Activated CD8-positive, alpha-beta memory T cell treated with anti-CD3 and anti-CD28 coated beads for 36 hours (primary cell): ENCODE results near the gene HSPH1. TPM values are rescaled to one million over a fixed set of nuclear protein-coding genes. Genes with fewer than 3 reads are reported as not detected.

Experiments
- CTCF ChIA-PET: fragments of 350-600 bp; sonication (Branson Sonifier 250); formaldehyde crosslinking; loops from one replicate; lab custom pipeline; 2021; ENCODE audit warnings: antibody characterized with exemption; lab: Charles Lee
- POLR2A ChIA-PET: fragments of 350-600 bp; sonication (Branson Sonifier 250); formaldehyde crosslinking; loops from one replicate; lab custom pipeline; 2021; ENCODE audit warnings: antibody characterized with exemption; lab: Charles Lee
- total RNA-seq, 2 experiments: library from RNA; stranded (reverse); gene quantifications; one replicate each; pipeline ENCODE4 v1.2.3, GENCODE V29; 2021

Gene HSPH1
- total RNA-seq, 2 experiments from 2014 or later, result 315 to 316 TPM

DNA sequence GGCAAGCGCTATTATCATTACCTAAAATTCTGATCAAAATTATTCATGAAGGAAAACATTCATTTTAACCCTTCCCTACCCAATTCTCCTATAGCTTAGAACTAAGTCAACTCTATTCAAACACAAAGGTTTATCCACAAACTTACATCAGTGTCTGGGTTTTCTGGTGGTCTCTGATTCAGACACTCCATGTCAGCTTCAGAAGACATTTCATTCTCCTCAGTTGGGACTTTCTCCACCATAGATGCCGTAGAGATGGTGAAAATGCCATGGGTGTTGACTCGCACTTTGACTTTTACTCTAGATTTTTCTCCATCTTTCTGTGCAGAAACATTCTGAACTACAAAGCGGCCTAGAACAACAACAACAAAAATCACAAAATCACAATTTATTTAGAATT is 16.3 kb downstream of the HSPH1 start:
- CTCF ChIA-PET, result no interaction called here
- POLR2A ChIA-PET, result no interaction called here

DNA sequence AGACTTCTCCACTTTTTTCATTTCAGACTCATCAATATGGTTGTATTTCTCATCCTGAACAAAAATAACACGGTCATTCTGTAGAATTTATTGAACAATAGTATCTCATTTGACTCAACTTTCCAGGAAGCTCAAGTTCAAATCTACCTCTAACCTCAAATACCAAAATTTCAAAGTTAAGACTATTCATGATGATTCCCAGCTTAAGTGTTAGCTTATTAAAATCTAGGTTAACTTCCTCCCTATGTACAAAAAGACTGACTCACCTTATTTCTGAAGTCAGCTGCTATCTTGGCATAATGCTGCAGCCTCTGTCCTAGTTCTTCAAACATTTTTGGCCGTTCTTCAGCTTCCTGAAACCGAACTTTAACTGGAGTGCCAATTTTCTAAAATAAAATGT is 23.2 kb downstream of the HSPH1 start:
- CTCF ChIA-PET, result interaction anchor here (1.8 kb wide), 1 partner anchor 94 kb away, joined by 4 read pairs; no protein-coding TSS in a partner anchor
- POLR2A ChIA-PET, result no interaction called here

DNA sequence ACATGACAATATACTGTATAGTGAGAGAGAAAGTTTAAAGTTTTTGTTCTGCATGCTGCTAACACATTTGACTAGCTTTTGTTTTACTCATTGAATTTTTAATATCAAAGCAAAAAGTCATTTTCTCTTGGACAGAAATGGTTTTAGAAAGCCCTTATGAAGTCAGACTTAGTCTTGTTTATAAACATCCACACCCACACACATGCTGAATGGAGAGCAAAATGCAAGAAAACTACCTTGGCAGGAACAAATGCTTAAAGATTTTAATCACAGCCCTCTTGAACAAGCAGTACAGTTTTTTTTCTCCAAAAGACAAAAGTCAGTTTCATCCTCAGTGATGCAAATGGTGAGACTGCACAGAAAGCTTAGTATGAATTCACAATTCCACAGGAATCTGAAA is 25.0 kb downstream of the HSPH1 start:
- CTCF ChIA-PET, result no interaction called here

DNA sequence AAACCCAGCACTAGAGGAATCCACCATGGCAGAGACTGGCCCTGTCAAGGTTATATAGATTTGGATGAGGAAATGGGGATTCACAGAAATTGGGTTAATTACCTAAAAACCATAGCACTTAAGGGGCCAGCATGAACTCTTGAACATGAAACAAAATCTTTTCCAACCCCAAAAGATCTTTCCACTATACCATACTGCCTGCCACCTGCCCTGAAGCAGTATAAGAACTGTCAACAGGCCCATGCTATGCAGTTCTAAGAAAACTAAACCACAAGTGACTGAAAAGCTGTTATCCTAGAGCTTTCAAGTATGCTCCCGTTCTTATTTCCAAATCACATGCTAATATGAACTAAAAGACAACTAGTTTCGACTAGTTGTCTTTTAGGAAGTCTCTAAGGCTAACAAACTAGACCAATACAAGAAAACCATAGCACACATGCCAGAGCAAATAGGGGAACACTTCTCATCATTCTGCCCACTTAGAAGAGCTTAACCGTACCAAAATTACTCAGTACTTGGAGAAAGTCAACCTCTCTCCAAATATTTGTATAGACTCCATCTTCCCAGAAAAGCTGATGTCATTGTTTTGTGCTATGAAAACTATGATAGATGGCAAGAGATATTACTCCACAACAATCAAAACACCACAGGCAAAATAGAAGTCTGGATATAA is 27.5 kb downstream of the HSPH1 start:
- POLR2A ChIA-PET, result no interaction called here
- CTCF ChIA-PET, result no interaction called here

More for the DNA sequence above, 25.0 kb downstream of the HSPH1 start:
- POLR2A ChIA-PET, result no interaction called here

DNA sequence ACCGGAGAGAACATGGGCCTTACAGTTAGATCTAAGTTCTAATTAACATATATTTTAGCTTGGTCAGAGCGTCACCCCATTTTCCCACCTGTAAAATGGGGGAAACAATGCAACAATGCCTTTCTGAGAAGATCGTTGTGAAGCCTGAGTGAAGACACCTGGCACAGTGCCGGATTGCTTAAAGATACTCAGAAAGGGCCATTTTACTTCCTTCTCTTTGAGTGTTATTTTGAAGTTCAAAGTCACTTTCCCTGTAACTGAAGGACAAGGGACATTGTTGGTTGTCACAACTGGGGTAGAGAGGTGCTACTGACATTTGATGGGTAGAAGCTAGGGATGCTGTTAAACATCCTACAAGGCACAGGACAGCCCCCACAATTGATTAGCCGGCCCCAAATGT is 28.1 kb downstream of the HSPH1 start:
- ChIA-PET POLR2A (no interaction called here), CTCF (no interaction called here)

- CTCF ChIA-PET, result no interaction called here
- POLR2A ChIA-PET, result no interaction called here
Observed at GRCh38 chr13:31131470-31131961, 30.2 kb downstream of the HSPH1 start.

DNA sequence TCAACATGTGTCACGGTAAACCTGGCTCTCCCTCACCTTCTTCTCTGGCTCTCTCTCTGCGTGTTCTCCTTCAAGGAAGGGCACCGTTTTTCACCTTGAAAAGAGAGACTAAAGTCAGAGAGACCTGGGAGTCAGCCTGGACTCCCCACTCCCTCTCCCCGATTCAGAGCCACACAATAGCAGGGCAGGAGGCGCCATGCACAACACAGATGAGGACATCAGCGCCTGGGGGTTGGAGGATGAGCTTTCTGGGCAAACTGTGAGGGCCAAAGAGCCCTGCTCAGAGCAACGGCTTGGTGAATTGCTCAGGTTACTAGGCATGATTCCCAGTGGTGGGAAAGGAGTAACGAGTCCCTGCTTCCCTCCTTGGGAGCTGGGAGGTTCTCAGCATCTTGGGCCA is 32.3 kb downstream of the HSPH1 start:
- POLR2A ChIA-PET, result no interaction called here
- CTCF ChIA-PET, result no interaction called here

GRCh38 chr13:31124204-31124603 is 37.5 kb downstream of the HSPH1 start:
- POLR2A ChIA-PET, result no interaction called here
- CTCF ChIA-PET, result no interaction called here

GRCh38 chr13:31122544-31123260 is 39.0 kb downstream of the HSPH1 start:
- CTCF ChIA-PET, result no interaction called here
- POLR2A ChIA-PET, result no interaction called here

GRCh38 chr13:31122143-31122542 is 39.6 kb downstream of the HSPH1 start:
- CTCF ChIA-PET, result no interaction called here

DNA sequence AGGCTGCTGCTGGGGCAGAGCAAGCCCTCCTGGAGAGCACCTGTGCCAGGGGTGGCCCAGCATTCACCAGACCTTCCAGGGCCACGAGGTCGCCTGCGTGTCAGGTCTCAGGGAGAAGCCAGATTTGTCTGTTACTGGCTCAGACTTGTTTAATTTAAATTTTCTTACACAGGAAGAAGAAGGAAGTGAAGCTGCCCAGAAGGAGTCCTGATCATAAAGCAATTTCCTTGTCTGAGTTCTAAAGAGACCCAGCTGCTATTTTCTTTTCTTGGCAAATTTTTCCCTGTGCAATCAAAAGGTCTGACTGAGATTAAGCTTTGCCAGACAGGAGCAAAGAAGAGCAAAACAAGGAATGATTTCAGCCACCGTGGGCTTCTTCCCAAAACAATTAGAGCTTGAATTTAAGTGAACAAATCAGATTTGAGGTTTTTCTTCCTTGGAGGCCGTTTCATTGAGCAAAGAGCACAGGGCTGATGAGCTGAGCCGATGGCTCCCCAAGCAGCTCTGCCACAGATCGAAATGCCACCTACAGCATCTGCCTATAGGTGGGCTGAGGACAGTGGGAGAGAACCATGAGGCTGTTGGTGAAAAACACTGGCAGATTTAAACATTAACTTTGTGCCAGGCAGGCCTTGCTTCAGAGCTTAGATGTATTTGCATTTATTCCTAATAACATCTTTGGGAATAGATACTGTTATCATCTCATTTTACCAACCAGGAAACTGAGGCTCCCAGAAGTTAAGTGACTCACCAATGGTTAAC is 40.1 kb downstream of the HSPH1 start:
- ChIA-PET POLR2A (no interaction called here), CTCF (no interaction called here)

More at GRCh38 chr13:31122143-31122542, 39.6 kb downstream of the HSPH1 start:
- POLR2A ChIA-PET, result no interaction called here

DNA sequence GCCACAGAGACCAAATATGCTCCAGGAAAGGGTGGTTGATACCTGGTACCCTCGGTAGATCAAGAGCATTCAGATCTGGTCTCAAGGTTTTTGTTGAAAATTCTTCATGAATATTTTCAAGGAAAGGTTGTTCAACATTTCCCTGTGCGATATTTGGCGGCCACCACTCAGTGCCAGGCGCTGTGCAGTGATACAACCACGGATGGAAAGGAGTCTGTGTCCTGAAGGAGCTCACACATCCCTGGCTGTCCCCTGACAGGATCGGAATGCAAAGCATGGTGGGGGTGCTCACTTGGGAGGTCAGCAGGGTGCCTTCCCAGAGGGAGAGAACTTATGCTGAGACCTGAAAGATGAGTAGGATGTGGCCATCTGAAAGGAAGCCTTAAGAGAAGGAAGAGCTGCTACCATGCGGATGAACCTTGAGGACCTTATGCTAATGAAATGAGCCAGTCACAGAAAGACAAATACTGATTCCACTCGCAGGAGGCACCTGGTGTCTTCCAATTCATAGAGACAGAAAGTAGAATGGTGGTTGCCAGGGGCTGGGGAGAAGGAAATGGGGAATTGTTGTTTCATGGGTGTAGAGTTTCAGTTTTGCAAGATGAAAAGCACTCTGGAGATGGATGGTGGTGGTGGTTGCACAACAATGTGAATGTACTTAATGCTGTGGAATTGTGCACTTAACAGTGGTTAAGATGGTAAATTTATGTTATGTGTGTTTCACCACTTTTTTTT is 41.6 kb downstream of the HSPH1 start:
- POLR2A ChIA-PET, result no interaction called here

DNA sequence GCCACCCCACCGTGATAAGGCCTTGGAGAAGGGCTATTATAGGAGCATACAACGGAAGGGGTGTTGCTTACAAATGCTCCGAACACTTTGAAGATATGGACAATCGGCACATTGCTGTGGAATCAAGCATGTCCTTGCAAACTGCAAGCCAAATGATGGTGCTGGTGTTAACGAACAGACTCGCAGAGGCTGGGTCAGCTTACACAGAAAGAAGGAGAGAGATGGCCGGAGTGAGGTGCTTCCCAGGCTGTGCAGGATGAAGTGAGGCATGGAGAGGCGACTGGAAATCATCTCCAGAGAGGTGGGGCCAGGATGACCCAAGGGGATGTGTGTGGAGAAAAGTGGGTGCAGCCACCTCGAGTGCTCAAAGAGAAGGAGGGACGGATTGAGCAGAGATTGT is 42.2 kb downstream of the HSPH1 start:
- CTCF ChIA-PET, result no interaction called here
- POLR2A ChIA-PET, result no interaction called here

More for the DNA sequence above, 41.6 kb downstream of the HSPH1 start:
- CTCF ChIA-PET, result no interaction called here

- CTCF ChIA-PET, result interaction anchor here (1.2 kb wide), 1 partner anchor 10 kb away, joined by 3 read pairs; no protein-coding TSS in a partner anchor
Observed at GRCh38 chr13:31116224-31116623, 45.5 kb downstream of the HSPH1 start.

DNA sequence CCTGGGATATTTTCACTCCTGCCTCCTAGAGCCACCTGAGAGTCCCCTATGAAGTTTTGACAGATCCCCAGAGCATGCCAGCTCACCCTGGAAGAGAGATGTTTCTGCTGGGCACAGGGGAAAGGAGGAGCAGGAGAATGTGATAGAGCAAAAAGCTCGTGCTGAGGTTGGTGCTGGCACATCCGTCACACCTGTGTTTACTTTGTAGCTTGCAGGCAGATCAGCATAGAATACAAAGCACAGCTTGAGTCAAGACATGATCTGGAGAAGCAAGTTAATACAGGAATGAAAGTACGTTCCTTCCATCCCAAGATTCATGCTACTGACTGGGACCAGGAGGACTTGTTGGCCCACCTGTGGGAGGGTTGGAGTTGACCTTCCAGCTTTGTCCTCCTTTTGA is 46.1 kb downstream of the HSPH1 start:
- POLR2A ChIA-PET, result no interaction called here
- CTCF ChIA-PET, result interaction anchor here (1.2 kb wide), 1 partner anchor 9 kb away, joined by 3 read pairs; no protein-coding TSS in a partner anchor

More at GRCh38 chr13:31116224-31116623, 45.5 kb downstream of the HSPH1 start:
- POLR2A ChIA-PET, result no interaction called here

DNA sequence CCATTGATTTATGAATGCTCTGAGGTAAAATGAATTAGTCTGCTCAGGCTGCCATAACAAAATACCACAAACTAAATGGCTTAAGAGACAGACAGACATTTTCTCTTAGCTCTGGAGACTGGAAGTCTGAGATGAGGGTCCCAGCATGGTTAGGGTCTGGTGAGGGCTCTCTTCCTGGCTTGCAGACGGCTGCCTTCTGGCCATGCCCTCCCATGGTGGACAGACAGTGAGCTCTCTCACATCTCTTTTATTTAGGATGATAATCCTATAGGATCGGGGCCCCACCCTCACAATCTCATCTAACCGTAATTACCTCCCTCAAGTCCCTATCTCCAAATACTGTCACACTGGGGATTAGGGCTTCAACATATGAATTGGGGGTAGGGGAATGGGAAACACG is 47.1 kb downstream of the HSPH1 start:
- POLR2A ChIA-PET, result no interaction called here
- CTCF ChIA-PET, result no interaction called here

GRCh38 chr13:31111136-31111535 is 50.6 kb downstream of the HSPH1 start:
- ChIA-PET CTCF (no interaction called here), POLR2A (no interaction called here)

- ChIA-PET POLR2A (no interaction called here), CTCF (no interaction called here)
Observed at GRCh38 chr13:31110617-31111016, 51.1 kb downstream of the HSPH1 start.

GRCh38 chr13:31110169-31110568 is 51.5 kb downstream of the HSPH1 start:
- CTCF ChIA-PET, result no interaction called here
- POLR2A ChIA-PET, result no interaction called here
